Frontal cortex (tissue), 4 donors: Measurements from ENCODE around the gene TMEM138. TPM values are rescaled to one million over a fixed set of nuclear protein-coding genes. Genes with fewer than 3 reads are reported as not detected.
"Not testable (repeated sequence)": the region's sequence is repeated elsewhere in the genome, so short reads cannot be mapped to it uniquely, and the experiment has no call there.

Experiments
- DNase-seq, 2 donors: peaks; one replicate each; pipeline ENCODE4 v3.0.0; 2012; ENCODE audit warnings: low spot score in 2 of 2
- FAIRE-seq: peaks from 2 replicates; lab custom pipeline; 2012; peaks lifted over from hg19 to GRCh38; lab: Jason Lieb, UNC
- total RNA-seq: library from RNA; depleted of rRNA; stranded (reverse); fragments of >200 nt; gene quantifications from one replicate; pipeline ENCODE4 v1.2.3, GENCODE V29; 2014
- donor health status: control.
- donor health status: control.
- donor health status: control.

Gene TMEM138
- total RNA-seq, 1 donor from 2014 or later, result 28.5 TPM

- DNase-seq, result no peak
- no peak for FAIRE-seq
Observed at GRCh38 chr11:61359516-61359915, 2.7 kb upstream of the TMEM138 start.

GRCh38 chr11:61361237-61361740, 885 bp upstream of the TMEM138 start:
- DNase-seq, result no peak
- no peak for FAIRE-seq

- FAIRE-seq, result no peak
- DNase-seq, result no peak
Observed at GRCh38 chr11:61362542-61362875, 335 bp downstream of the TMEM138 start.

GRCh38 chr11:61364012-61364675, 2.0 kb downstream of the TMEM138 start:
- DNase-seq, result no peak
- no peak for FAIRE-seq

GRCh38 chr11:61367406-61367805, 5.2 kb downstream of the TMEM138 start:
- no peak for FAIRE-seq
- no peak for DNase-seq

- FAIRE-seq (no peak), DNase-seq (no peak)
Observed at GRCh38 chr11:61368646-61369045, 6.5 kb downstream of the TMEM138 start.

GRCh38 chr11:61369372-61370348, 7.5 kb downstream of the TMEM138 start:
- no peak for FAIRE-seq
- DNase-seq, result no peak

GRCh38 chr11:61370349-61371005, 8.3 kb downstream of the TMEM138 start:
- no peak for DNase-seq

GRCh38 chr11:61372659-61373420, 10.7 kb downstream of the TMEM138 start:
- DNase-seq (no peak), FAIRE-seq (no peak)

More at GRCh38 chr11:61370349-61371005, 8.3 kb downstream of the TMEM138 start:
- FAIRE-seq, result no peak

- DNase-seq (no peak), FAIRE-seq (no peak)
Observed at GRCh38 chr11:61375761-61376108, 13.6 kb downstream of the TMEM138 start.

- DNase-seq (no peak), FAIRE-seq (no peak)
Observed at GRCh38 chr11:61377461-61378160, 15.4 kb downstream of the TMEM138 start.

- no peak for FAIRE-seq
- DNase-seq, result no peak
Observed at GRCh38 chr11:61378713-61379313, 16.6 kb downstream of the TMEM138 start.

GRCh38 chr11:61380884-61381283, 18.7 kb downstream of the TMEM138 start:
- FAIRE-seq, result no peak

GRCh38 chr11:61383859-61384258, 21.7 kb downstream of the TMEM138 start:
- FAIRE-seq, DNase-seq: not testable (repeated sequence)

More at GRCh38 chr11:61380884-61381283, 18.7 kb downstream of the TMEM138 start:
- DNase-seq, result no peak

GRCh38 chr11:61384271-61385242, 22.4 kb downstream of the TMEM138 start:
- no peak for FAIRE-seq
- DNase-seq, result no peak

GRCh38 chr11:61390161-61390560, 28.0 kb downstream of the TMEM138 start:
- no peak for FAIRE-seq
- no peak for DNase-seq

- FAIRE-seq, result no peak
- DNase-seq, result peak in 1 of 2 donors; percentile 34
Observed at GRCh38 chr11:61392981-61393595, 30.9 kb downstream of the TMEM138 start.
